A549 (cell line): Measurements from ENCODE around the gene PPP3CB. TPM values are rescaled to one million over a fixed set of nuclear protein-coding genes. Genes with fewer than 3 reads are reported as not detected.
A peak's percentile ranks its signal among the peaks of the same experiment; 100 is the strongest.

Experiments
- ATAC-seq, 2 experiments: fragments of 200-7000 bp in 1 of 2; fragments of >200 bp in 1 of 2; cut with Nextera tagmentation in 1 of 2; cut with Tn5 transposase in 1 of 2; 3 replicates each; pipeline versions ENCODE4 v1.8.0 to v1.9.1; 2018 to 2020; ENCODE audit warnings: mild to moderate bottlenecking in 1 of 2, moderate library complexity in 1 of 2
- CTCF ChIA-PET: fragments of 300-600 bp; sonication (Branson Sonifier 250); formaldehyde crosslinking; extraction: SDS; loops from one replicate; lab custom pipeline; 2021; ENCODE audit warnings: antibody characterized with exemption, inconsistent platforms; lab: Yijun Ruan, JAX
- POLR2A ChIA-PET: fragments of 350-600 bp; formaldehyde crosslinking; extraction: SDS; loops from one replicate; lab custom pipeline; 2021; ENCODE audit warnings: antibody characterized with exemption, inconsistent platforms; lab: Yijun Ruan, JAX
- DNase-seq, 2 experiments: peaks; one replicate each; pipeline versions ENCODE4 v3.0.0 to v3.0.0-alpha.2; 2011 to 2016; ENCODE audit warnings: low read depth in 1 of 2, low spot score in 1 of 2
- FAIRE-seq: peaks from 2 replicates; lab custom pipeline; 2011; peaks lifted over from hg19 to GRCh38; lab: Jason Lieb, UNC
- H3K27ac ChIP-seq, 2 experiments: fragments of >200 bp; sonication (Bioruptor Twin); formaldehyde crosslinking; 3 replicates each; pipeline ENCODE4 v1.5.1; 2016 to 2017
- H3K4me1 ChIP-seq: fragments of >200 bp; sonication (Bioruptor Twin); formaldehyde crosslinking; 3 replicates; pipeline ENCODE4 v1.6.1; 2016
- H3K4me2 ChIP-seq: fragments of >200 bp; sonication (Bioruptor Twin); formaldehyde crosslinking; 3 replicates; pipeline ENCODE4 v1.6.1; 2016
- H3K4me3 ChIP-seq: fragments of >200 bp; sonication (Bioruptor Twin); formaldehyde crosslinking; 3 replicates; pipeline ENCODE4 v1.5.1; 2016
- H3K9me3 ChIP-seq: fragments of >200 bp; sonication (Bioruptor Twin); formaldehyde crosslinking; 3 replicates; pipeline ENCODE4 v1.6.1; 2016
- CEBPB ChIP-seq, 2 experiments: fragments of >200 bp in 1 of 2; sonication (Bioruptor Twin) in 1 of 2; formaldehyde crosslinking in 1 of 2; IDR thresholded peaks; 2 replicates each; pipeline ENCODE4 v1.6.1; 2012 to 2016
- CHD4 ChIP-seq: fragments of 200-600 bp; sonication (generic); IDR thresholded peaks from 2 replicates; pipeline ENCODE4 v1.6.1; 2016; ENCODE audit warnings: antibody characterized with exemption, mild to moderate bottlenecking, borderline replicate concordance
- GATA3 ChIP-seq: IDR thresholded peaks from 2 replicates; pipeline ENCODE4 v1.6.1; 2012; ENCODE audit warnings: borderline replicate concordance
- HDAC2 ChIP-seq: fragments of 200-600 bp; sonication (generic); IDR thresholded peaks from 2 replicates; pipeline ENCODE4 v1.6.1; 2016
- HOXB5 ChIP-seq: fragments of 250-450 bp; sonication (Bioruptor Pico); IDR thresholded peaks from 2 replicates; pipeline ENCODE4 v1.5.0; 2020; ENCODE audit warnings: mild to moderate bottlenecking, moderate library complexity
- JUN ChIP-seq, 2 experiments: fragments of >200 bp; sonication (Bioruptor Twin); formaldehyde crosslinking; IDR thresholded peaks; 2 replicates in 1 of 2; 3 replicates in 1 of 2; pipeline ENCODE4 v1.6.1; 2016 to 2017
- JUNB ChIP-seq: fragments of >200 bp; sonication (Bioruptor Twin); formaldehyde crosslinking; IDR thresholded peaks from 2 replicates; pipeline ENCODE4 v1.6.1; 2016
- MAFK ChIP-seq: fragments of 450-650 bp; IDR thresholded peaks from 2 replicates; pipeline ENCODE4 v1.6.1; 2014; ENCODE audit not compliant: partially characterized antibody
- POLR2A ChIP-seq: IDR thresholded peaks from 2 replicates; pipeline ENCODE4 v1.6.1; 2012; ENCODE audit warnings: mild to moderate bottlenecking, low read length
- RARB ChIP-seq: fragments of 250-450 bp; sonication (Bioruptor Pico); IDR thresholded peaks from 2 replicates; pipeline ENCODE4 v1.8.0; 2021; ENCODE audit warnings: mild to moderate bottlenecking, moderate library complexity
- RCOR1 ChIP-seq: fragments of 150-350 bp; IDR thresholded peaks from 2 replicates; pipeline ENCODE4 v1.6.1; 2014; ENCODE audit warnings: antibody characterized with exemption, low read length, low read depth
- SMC3 ChIP-seq: fragments of >200 bp; sonication (Bioruptor Twin); formaldehyde crosslinking; IDR thresholded peaks from 3 replicates; pipeline ENCODE4 v1.6.1; 2018; ENCODE audit warnings: inconsistent platforms
- TP53 ChIP-seq: fragments of 250-450 bp; sonication (Bioruptor Pico); IDR thresholded peaks from 2 replicates; pipeline ENCODE4 v1.5.0; 2021; ENCODE audit warnings: mild to moderate bottlenecking, moderate library complexity
- ZC3H11A ChIP-seq: fragments of 450-650 bp; IDR thresholded peaks from 2 replicates; pipeline ENCODE4 v1.6.1; 2014; ENCODE audit warnings: antibody characterized with exemption, mild to moderate bottlenecking
- ZSCAN20 ChIP-seq: fragments of 250-450 bp; sonication (Bioruptor Pico); IDR thresholded peaks from 2 replicates; pipeline ENCODE4 v1.8.0; 2022; ENCODE audit warnings: mild to moderate bottlenecking, moderate library complexity
- WGBS: methylation state at CpG from one replicate; pipeline ENCODE4 v1.1.6; 2017; ENCODE audit errors: missing lambda C conversion rate; 5-methylcytosine and 5-hydroxymethylcytosine counted together
- polyA plus RNA-seq, 4 experiments: library from polyadenylated mRNA; depleted of rRNA in 3 of 4; stranded (reverse); fragments of >200 nt; fragmentation: RNase III in 1 of 4; extraction: RNeasy Plus Mini Kit Qiagen cat#74134 plus additional on column Dnase treatment in 1 of 4; gene quantifications; 2 replicates in 3 of 4; 3 replicates in 1 of 4; pipeline ENCODE4 v1.2.3, GENCODE V29; 2011 to 2017
- TF ChIP-seq, protein P1 (sequence below): fragments of 250-450 bp; sonication (Bioruptor Pico); IDR thresholded peaks from 2 replicates; pipeline ENCODE4 v1.5.0; 2021; ENCODE audit warnings: mild to moderate bottlenecking, moderate library complexity, borderline replicate concordance
- TF ChIP-seq, protein P2 (sequence below): IDR thresholded peaks from 2 replicates; pipeline ENCODE4 v1.6.1; 2012; ENCODE audit warnings: low read depth, borderline replicate concordance
- TF ChIP-seq, protein P3 (sequence below): fragments of >200 bp; sonication (Bioruptor Twin); formaldehyde crosslinking; IDR thresholded peaks from 3 replicates; pipeline ENCODE4 v1.6.1; 2016
- TF ChIP-seq, protein P4 (sequence below): fragments of 150-350 bp; IDR thresholded peaks from 2 replicates; pipeline ENCODE4 v1.6.1; 2014; ENCODE audit warnings: low read depth, mild to moderate bottlenecking, low read length
- TF ChIP-seq, protein P5 (sequence below): fragments of 450-650 bp; IDR thresholded peaks from 2 replicates; pipeline ENCODE4 v1.6.1; 2014; ENCODE audit warnings: antibody characterized with exemption

PPP3CB gene
- polyA plus RNA-seq, 2 of the 4 experiments (the other 2 are of a cell fraction), result 20.8 to 25.4 TPM

DNA sequence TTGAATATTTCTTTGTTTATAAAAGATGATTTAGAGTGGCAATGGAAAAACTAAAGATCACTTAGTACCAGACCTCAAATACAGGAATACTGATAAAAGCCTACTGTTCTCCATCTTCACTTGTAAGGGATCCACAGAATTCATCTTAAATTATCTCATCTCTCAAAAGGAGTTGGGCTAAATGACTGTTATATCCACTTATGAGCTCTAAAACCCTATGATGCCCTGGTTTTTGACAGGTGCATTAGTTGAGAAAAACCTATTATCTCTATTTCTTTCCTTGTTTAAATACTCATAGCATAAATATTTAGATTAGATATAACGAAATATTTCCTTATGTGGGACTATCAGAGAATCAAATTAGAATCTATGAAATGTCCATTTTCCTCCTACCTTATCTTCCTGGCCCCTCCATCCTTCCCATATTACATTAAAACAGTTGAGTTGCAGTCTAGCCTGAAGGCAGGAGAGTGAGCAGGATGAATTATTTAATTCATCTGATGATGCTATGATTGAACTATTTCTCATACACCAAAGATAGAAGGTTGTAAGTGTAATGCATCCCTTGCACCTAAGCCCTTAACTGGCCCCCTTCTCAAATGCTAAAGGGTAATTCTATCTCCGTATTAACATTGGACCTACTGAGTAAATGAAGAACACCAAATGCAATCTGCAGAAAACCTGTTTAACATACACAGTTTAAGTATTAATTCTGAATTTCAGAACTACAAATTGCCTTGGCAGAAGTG lies 29.7 kb downstream of the PPP3CB start (continued):
- TF ChIP-seq, protein P1, sequence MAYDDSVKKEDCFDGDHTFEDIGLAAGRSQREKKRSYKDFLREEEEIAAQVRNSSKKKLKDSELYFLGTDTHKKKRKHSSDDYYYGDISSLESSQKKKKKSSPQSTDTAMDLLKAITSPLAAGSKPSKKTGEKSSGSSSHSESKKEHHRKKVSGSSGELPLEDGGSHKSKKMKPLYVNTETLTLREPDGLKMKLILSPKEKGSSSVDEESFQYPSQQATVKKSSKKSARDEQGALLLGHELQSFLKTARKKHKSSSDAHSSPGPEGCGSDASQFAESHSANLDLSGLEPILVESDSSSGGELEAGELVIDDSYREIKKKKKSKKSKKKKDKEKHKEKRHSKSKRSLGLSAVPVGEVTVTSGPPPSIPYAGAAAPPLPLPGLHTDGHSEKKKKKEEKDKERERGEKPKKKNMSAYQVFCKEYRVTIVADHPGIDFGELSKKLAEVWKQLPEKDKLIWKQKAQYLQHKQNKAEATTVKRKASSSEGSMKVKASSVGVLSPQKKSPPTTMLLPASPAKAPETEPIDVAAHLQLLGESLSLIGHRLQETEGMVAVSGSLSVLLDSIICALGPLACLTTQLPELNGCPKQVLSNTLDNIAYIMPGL (CRISPR knock-in tag), result no peak

DNA sequence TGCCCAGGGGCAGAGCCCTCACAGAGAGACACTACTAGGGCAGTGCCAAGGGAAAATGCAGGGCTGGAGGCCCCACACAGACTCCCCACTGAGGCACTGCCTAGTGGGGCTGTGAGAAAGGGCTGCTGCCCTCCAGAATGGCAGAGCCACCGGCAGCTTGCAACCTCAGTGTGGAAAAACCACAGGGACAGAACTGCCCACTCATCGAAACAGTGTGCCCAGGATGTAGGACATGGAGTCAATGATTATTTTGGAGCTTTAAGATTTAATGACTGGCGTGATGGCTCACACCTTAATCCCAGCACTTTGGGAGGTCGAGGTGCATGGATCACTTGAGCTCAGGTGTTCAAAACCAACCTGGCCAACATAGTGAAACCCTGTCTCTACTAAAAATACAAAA lies 34.9 kb downstream of the PPP3CB start:
- Histone ChIP-seq H3K27ac (no peak overlapping the region), H3K9me3 (no peaks in the 10 kb centered on the region), H3K4me1 (no peaks in the 10 kb centered on the region), H3K4me2 (no peak overlapping the region), H3K4me3 (no peak overlapping the region)
- ChIA-PET CTCF (no interaction called here), POLR2A (no interaction called here)
- TF ChIP-seq RCOR1, result no peak
- peak; percentile 64 for TF ChIP-seq MAFK
- ATAC-seq, result no peak
- FAIRE-seq, result no peak
- DNase-seq, result no peak
- whole genome bisulfite sequencing, result 88% methylated on average over 4 of the region's 4 CpGs

DNA sequence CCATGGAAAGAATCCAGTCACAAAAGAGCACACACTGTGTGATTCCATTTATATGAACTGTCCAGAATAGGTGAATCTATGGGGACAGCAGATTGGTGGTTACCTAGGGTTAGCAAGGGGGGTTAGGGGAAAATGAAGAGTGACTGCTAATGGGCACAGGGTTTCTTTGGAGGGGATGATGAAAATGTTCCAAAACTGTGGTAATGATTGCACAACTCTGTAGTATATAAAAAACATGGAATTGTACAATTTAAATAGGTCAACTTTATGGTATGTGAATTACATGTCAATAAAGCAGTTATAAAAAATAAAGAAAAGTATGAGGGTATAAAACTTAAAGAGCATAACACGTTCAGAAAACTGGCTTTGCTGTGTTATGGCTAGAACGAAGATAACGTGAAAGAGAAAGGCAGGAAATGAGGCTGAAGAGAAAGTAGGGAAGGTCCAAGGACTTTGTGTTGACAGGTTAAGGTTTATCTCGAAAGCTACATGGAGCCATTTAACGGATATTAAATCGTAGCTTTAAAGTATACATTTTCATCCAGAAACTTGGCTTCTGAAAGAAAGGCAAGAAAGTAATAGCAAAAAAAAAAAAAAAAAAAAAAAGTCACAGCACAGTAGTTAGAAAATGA lies 36.0 kb downstream of the PPP3CB start:
- no peak for FAIRE-seq
- no peak overlapping the region for H3K4me3 ChIP-seq
- no peak for DNase-seq
- no peak overlapping the region for H3K27ac ChIP-seq
- POLR2A ChIA-PET, result no interaction called here
- ATAC-seq, result no peak
- TF ChIP-seq MAFK (no peak), GATA3 (no peak), SMC3 (no peak), ZSCAN20 (no peak), HDAC2 (no peak), RARB (CRISPR knock-in tag) (no peak)
- TF ChIP-seq, protein P2, sequence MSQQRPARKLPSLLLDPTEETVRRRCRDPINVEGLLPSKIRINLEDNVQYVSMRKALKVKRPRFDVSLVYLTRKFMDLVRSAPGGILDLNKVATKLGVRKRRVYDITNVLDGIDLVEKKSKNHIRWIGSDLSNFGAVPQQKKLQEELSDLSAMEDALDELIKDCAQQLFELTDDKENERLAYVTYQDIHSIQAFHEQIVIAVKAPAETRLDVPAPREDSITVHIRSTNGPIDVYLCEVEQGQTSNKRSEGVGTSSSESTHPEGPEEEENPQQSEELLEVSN, result no peak
- TF ChIP-seq, protein P3, sequence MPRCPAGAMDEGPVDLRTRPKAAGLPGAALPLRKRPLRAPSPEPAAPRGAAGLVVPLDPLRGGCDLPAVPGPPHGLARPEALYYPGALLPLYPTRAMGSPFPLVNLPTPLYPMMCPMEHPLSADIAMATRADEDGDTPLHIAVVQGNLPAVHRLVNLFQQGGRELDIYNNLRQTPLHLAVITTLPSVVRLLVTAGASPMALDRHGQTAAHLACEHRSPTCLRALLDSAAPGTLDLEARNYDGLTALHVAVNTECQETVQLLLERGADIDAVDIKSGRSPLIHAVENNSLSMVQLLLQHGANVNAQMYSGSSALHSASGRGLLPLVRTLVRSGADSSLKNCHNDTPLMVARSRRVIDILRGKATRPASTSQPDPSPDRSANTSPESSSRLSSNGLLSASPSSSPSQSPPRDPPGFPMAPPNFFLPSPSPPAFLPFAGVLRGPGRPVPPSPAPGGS, result no peak
- TF ChIP-seq, all 56 proteins: peak for 0
- no peaks in the 10 kb centered on the region for H3K9me3 ChIP-seq
- H3K4me1 ChIP-seq, result no peaks in the 10 kb centered on the region
- no peak overlapping the region for H3K4me2 ChIP-seq
- CTCF ChIA-PET, result interaction anchor here (2.6 kb wide), 1 partner anchor 196 kb away, joined by 5 read pairs; no protein-coding TSS in a partner anchor
- WGBS, result 85% methylated on average over 6 of the region's 6 CpGs

DNA sequence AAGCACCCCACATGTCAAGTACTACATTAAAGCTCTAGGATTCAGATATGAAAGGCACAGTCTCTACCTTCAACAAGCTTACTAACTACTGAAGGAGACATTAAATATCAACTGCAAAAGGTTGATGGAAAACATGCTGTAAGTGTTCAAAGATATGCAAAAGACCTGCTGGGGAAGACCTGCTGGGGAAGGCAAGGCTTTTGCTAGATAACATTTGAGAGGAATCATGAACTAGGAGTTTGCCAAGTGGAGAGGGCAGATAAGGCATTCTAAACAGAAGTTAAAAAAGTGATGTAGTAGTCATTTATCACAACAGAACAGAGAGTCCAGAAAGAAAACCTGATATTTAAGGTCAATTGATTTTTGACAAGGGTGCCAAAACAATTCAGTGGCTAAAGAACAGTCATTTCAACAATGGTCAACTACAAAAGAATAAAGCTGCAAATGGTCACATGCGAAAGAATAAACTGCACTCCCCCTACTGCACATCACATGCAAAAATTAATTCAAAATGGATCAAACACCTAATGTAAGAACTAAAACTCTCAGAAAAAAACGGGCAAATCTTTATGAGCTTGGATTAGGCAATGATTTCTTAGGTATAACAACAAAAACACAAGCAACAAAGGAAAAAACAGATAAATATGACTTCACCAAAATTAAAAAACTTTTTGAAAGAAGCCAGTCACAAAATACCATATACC lies 39.5 kb downstream of the PPP3CB start:
- CTCF ChIA-PET, result no interaction called here
- 93% methylated on average over 2 of the region's 2 CpGs for WGBS
- no peaks in the 10 kb centered on the region for H3K9me3 ChIP-seq
- H3K27ac ChIP-seq, result no peak overlapping the region
- TF ChIP-seq, protein P4, sequence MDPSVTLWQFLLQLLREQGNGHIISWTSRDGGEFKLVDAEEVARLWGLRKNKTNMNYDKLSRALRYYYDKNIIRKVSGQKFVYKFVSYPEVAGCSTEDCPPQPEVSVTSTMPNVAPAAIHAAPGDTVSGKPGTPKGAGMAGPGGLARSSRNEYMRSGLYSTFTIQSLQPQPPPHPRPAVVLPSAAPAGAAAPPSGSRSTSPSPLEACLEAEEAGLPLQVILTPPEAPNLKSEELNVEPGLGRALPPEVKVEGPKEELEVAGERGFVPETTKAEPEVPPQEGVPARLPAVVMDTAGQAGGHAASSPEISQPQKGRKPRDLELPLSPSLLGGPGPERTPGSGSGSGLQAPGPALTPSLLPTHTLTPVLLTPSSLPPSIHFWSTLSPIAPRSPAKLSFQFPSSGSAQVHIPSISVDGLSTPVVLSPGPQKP, result no peak
- TF ChIP-seq ZSCAN20, result no peak
- TF ChIP-seq CHD4, result no peak
- TF ChIP-seq JUN (IDR thresholded peaks at IDR 0.05), result no peak
- no peak for TF ChIP-seq SMC3
- no peak for TF ChIP-seq HOXB5
- TF ChIP-seq ZC3H11A, result no peak
- no peak for TF ChIP-seq RCOR1
- TF ChIP-seq TP53 (CRISPR knock-in tag), result no peak
- no peak for TF ChIP-seq RARB (CRISPR knock-in tag)
- TF ChIP-seq CEBPB (IDR thresholded peaks at IDR 0.05), result no peak
- TF ChIP-seq, protein P5, sequence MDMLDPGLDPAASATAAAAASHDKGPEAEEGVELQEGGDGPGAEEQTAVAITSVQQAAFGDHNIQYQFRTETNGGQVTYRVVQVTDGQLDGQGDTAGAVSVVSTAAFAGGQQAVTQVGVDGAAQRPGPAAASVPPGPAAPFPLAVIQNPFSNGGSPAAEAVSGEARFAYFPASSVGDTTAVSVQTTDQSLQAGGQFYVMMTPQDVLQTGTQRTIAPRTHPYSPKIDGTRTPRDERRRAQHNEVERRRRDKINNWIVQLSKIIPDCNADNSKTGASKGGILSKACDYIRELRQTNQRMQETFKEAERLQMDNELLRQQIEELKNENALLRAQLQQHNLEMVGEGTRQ, result no peak
- TF ChIP-seq MAFK, result no peak
- TF ChIP-seq, protein P1 (CRISPR knock-in tag), result no peak
- no peak for TF ChIP-seq JUNB
- no peak for TF ChIP-seq POLR2A
- TF ChIP-seq, all 56 proteins: peak for 0
- Histone ChIP-seq H3K4me1 (no peaks in the 10 kb centered on the region), H3K4me2 (no peak overlapping the region), H3K4me3 (no peak overlapping the region)
- ATAC-seq, result no peak
- FAIRE-seq, result no peak
- POLR2A ChIA-PET, result interaction anchor here (0.6 kb wide), 1 partner anchor 43 kb away, joined by 3 read pairs; no protein-coding TSS in a partner anchor
- no peak for DNase-seq
